Mesenchymal stem cell (in vitro differentiated cells and primary cell): Measurements from ENCODE around the gene ACOT9.
"Not testable (repeated sequence)": the region's sequence is repeated elsewhere in the genome, so short reads cannot be mapped to it uniquely, and the experiment has no call there.

Experiments used
- DNase-seq: peaks from one replicate; pipeline ENCODE4 v3.0.0-alpha.2; 2013
- H2AFZ ChIP-seq: one replicate; pipeline ENCODE4 v1.6.1; 2013; ENCODE audit warnings: low read depth, mild to moderate bottlenecking, control low read depth, inconsistent platforms, low read length, moderate library complexity
- H2AK5ac ChIP-seq: 2 replicates; pipeline ENCODE4 v1.6.1; 2013; ENCODE audit warnings: low read length, moderate library complexity, mild to moderate bottlenecking, inconsistent platforms; ENCODE audit not compliant: severe bottlenecking
- H2BK120ac ChIP-seq: one replicate; pipeline ENCODE4 v1.6.1; 2013; ENCODE audit warnings: low read depth, mild to moderate bottlenecking, inconsistent platforms, low read length, moderate library complexity
- H2BK12ac ChIP-seq, 2 experiments: one replicate each; pipeline ENCODE4 v1.6.1; 2013; ENCODE audit warnings: inconsistent platforms in 2 of 2, low read length in 2 of 2, mild to moderate bottlenecking in 2 of 2, moderate library complexity in 2 of 2, control low read depth in 1 of 2
- H2BK15ac ChIP-seq: one replicate; pipeline ENCODE4 v1.6.1; 2013; ENCODE audit warnings: mild to moderate bottlenecking, low read depth, inconsistent platforms; ENCODE audit not compliant: poor library complexity, severe bottlenecking
- H2BK5ac ChIP-seq: 2 replicates; pipeline ENCODE4 v1.6.1; 2013; ENCODE audit warnings: low read depth, mild to moderate bottlenecking, low read length, control low read depth, inconsistent platforms; ENCODE audit not compliant: poor library complexity, severe bottlenecking
- H3K14ac ChIP-seq, 2 experiments: one replicate each; pipeline ENCODE4 v1.6.1; 2013; ENCODE audit warnings: inconsistent platforms in 2 of 2, low read length in 2 of 2, control low read depth in 1 of 2, mild to moderate bottlenecking in 1 of 2, moderate library complexity in 1 of 2
- H3K18ac ChIP-seq, 2 experiments: one replicate each; pipeline ENCODE4 v1.6.1; 2013; ENCODE audit warnings: inconsistent platforms in 2 of 2, low read length in 2 of 2, control low read depth in 1 of 2, low read depth in 1 of 2, mild to moderate bottlenecking in 1 of 2
- H3K23ac ChIP-seq, 2 experiments: one replicate each; pipeline ENCODE4 v1.6.1; 2013; ENCODE audit warnings: inconsistent platforms in 2 of 2, low read length in 2 of 2, mild to moderate bottlenecking in 2 of 2, moderate library complexity in 2 of 2, control low read depth in 1 of 2
- H3K27ac ChIP-seq: 2 replicates; pipeline ENCODE4 v1.5.1; 2013; ENCODE audit warnings: mild to moderate bottlenecking, moderate library complexity, low read length, control low read depth, inconsistent platforms; ENCODE audit not compliant: poor library complexity, severe bottlenecking
- H3K27me3 ChIP-seq, 2 experiments: 2 replicates each; pipeline versions ENCODE4 v1.6.1 to v1.7.0; 2013; ENCODE audit warnings: low read length in 2 of 2, mild to moderate bottlenecking in 2 of 2, moderate library complexity in 2 of 2, control low read depth in 1 of 2, inconsistent platforms in 1 of 2; ENCODE audit not compliant: control insufficient read depth in 1 of 2, insufficient read depth in 1 of 2
- H3K36me3 ChIP-seq, 2 experiments: 2 replicates each; pipeline versions ENCODE4 v1.6.1 to v1.7.0; 2013; ENCODE audit warnings: low read length in 2 of 2, control low read depth in 1 of 2, inconsistent platforms in 1 of 2, low read depth in 1 of 2, mild to moderate bottlenecking in 1 of 2; ENCODE audit not compliant: insufficient read depth in 2 of 2, control insufficient read depth in 1 of 2
- H3K4ac ChIP-seq, 2 experiments: one replicate each; pipeline ENCODE4 v1.6.1; 2013; ENCODE audit warnings: inconsistent platforms in 2 of 2, low read length in 2 of 2, mild to moderate bottlenecking in 2 of 2, moderate library complexity in 2 of 2, control low read depth in 1 of 2, low read depth in 1 of 2
- H3K4me1 ChIP-seq: 2 replicates; pipeline ENCODE4 v1.6.1; 2013; ENCODE audit warnings: low read depth, low read length, control low read depth; ENCODE audit not compliant: control insufficient read depth, insufficient read depth
- H3K4me2 ChIP-seq: 2 replicates; pipeline ENCODE4 v1.6.1; 2013; ENCODE audit warnings: low read length, mild to moderate bottlenecking, inconsistent platforms; ENCODE audit not compliant: poor library complexity, severe bottlenecking
- H3K4me3 ChIP-seq, 2 experiments: 2 replicates each; pipeline versions ENCODE4 v1.5.1 to v1.7.0; 2013; ENCODE audit warnings: low read length in 2 of 2, mild to moderate bottlenecking in 2 of 2, control low read depth in 1 of 2, low read depth in 1 of 2; ENCODE audit not compliant: insufficient read depth in 1 of 2
- H3K79me1 ChIP-seq: replicated peaks from 2 replicates; pipeline ENCODE4 v1.6.1; 2013; ENCODE audit warnings: mild to moderate bottlenecking, control low read depth, low read length, inconsistent platforms; ENCODE audit not compliant: poor library complexity, severe bottlenecking
- H3K9ac ChIP-seq: 2 replicates; pipeline ENCODE4 v1.7.0; 2013; ENCODE audit warnings: mild to moderate bottlenecking, low read length, moderate library complexity
- H3K9me3 ChIP-seq: 2 replicates; pipeline ENCODE4 v1.7.0; 2013; ENCODE audit warnings: mild to moderate bottlenecking, low read length; ENCODE audit not compliant: control insufficient read depth
- H4K8ac ChIP-seq: one replicate; pipeline ENCODE4 v1.6.1; 2013; ENCODE audit warnings: inconsistent platforms, mild to moderate bottlenecking, low read length, moderate library complexity
- H4K91ac ChIP-seq: one replicate; pipeline ENCODE4 v1.6.1; 2013; ENCODE audit warnings: mild to moderate bottlenecking, low read length, inconsistent platforms
- WGBS: methylation state at CpG from one replicate; pipeline ENCODE4 v1.1.7; 2013; ENCODE audit warnings: mixed read lengths; 5-methylcytosine and 5-hydroxymethylcytosine counted together

ACOT9 gene

DNA sequence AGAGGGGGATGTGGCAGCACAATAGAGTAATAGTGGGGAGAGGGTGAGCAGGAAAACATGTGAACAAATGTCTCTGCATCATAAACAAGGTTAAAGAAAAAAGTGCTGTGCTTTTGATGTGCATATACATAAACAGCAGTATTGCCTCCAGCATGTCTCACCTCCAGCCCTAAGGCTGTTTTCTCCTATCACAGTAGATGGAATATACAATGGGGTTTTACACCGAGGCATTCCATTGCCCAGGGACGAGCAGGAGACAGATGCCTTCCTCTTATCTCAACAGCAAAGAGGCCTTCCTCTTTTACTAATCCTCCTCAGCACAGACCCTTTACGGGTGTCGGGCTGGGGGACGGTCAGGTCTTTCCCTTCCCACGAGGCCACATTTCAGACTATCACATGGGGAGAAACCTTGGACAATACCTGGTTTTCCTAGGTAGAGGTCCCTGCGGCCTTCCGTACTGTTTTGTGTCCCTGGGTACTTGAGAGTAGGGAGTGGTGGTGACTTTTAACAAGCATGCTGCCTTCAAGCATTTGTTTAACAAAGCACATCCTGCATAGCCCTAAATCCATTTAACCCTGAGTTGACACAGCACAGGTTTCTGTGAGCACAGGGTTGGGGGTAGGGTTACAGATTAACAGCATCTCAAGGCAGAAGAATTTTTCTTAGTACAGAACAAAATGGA is 82.9 kb downstream of the ACOT9 start:
- not testable (repeated sequence) for H4K91ac ChIP-seq, H2AK5ac ChIP-seq, H2BK12ac ChIP-seq, H3K9me3 ChIP-seq, H3K4ac ChIP-seq, DNase-seq, H3K79me1 ChIP-seq, H3K18ac ChIP-seq, H4K8ac ChIP-seq, H2BK5ac ChIP-seq, H3K23ac ChIP-seq, H3K14ac ChIP-seq, H2AFZ ChIP-seq, H2BK120ac ChIP-seq, H3K4me2 ChIP-seq, H3K9ac ChIP-seq, H3K4me3 ChIP-seq, H3K36me3 ChIP-seq, H3K27ac ChIP-seq, H2BK15ac ChIP-seq, H3K4me1 ChIP-seq, H3K27me3 ChIP-seq
- WGBS, result 40% methylated on average over 2 of the region's 8 CpGs

- H3K18ac ChIP-seq, result no peak overlapping the region
- H3K14ac ChIP-seq, result no peak overlapping the region
- no peak overlapping the region for H4K91ac ChIP-seq
- H2AFZ ChIP-seq, result no peak overlapping the region
- no peak overlapping the region for H4K8ac ChIP-seq
- H2AK5ac ChIP-seq, result no peak overlapping the region
- no peaks in the 10 kb centered on the region for H3K36me3 ChIP-seq
- no peak overlapping the region for H3K27ac ChIP-seq
- H3K79me1 ChIP-seq, result no peaks in the 10 kb centered on the region
- no peaks in the 10 kb centered on the region for H3K4me1 ChIP-seq
- no peak overlapping the region for H3K23ac ChIP-seq
- H2BK15ac ChIP-seq, result no peak overlapping the region
- no peak overlapping the region for H2BK12ac ChIP-seq
- no peak for DNase-seq
- no peak overlapping the region for H3K9ac ChIP-seq
- no peak overlapping the region for H3K4ac ChIP-seq
- H3K4me3 ChIP-seq, result no peak overlapping the region
- H2BK120ac ChIP-seq, result no peak overlapping the region
- no peaks in the 10 kb centered on the region for H3K9me3 ChIP-seq
- H2BK5ac ChIP-seq, result no peak overlapping the region
- WGBS, result 97% methylated on average over 3 of the region's 4 CpGs
- H3K4me2 ChIP-seq, result no peak overlapping the region
- H3K27me3 ChIP-seq, result peaks cover 0 to 5% of the 10 kb centered on the region in 2 experiments
Measured at GRCh38 chrX:23659339-23659738, 83.7 kb downstream of the ACOT9 start.

DNA sequence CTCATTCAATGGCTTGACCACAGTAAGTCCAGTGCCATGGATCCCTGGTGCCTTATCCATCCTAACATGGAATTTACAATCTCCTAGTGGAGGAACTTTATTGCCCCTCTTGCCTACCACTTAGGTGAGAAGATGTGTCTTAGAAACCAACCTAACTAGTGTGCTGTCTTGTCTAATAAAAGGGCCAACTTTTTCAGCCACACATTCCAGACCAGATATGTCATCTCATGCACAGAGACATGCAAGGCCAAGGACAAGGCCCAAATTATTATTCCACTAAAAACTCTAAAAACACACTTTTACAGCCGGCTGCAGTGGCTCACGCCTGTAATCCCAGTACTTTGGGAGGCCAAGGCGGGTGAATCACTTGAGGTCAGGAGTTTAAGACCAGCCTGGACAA is 86.4 kb downstream of the ACOT9 start:
- Histone ChIP-seq H3K9me3 (no peaks in the 10 kb centered on the region), H3K27ac (no peak overlapping the region), H4K8ac (no peak overlapping the region), H2BK5ac (no peak overlapping the region), H4K91ac (no peak overlapping the region), H2AK5ac (no peak overlapping the region), H3K4me2 (no peak overlapping the region), H3K23ac (no peak overlapping the region), H3K79me1 (no peaks in the 10 kb centered on the region), H3K4ac (no peak overlapping the region), H2AFZ (no peak overlapping the region), H2BK12ac (no peak overlapping the region), H3K9ac (no peak overlapping the region), H3K18ac (no peak overlapping the region), H2BK120ac (no peak overlapping the region), H3K14ac (no peak overlapping the region), H3K36me3 (no peaks in the 10 kb centered on the region), H3K4me3 (no peak overlapping the region), H3K27me3 (peaks cover 0 to 10% of the 10 kb centered on the region in 2 experiments), H2BK15ac (no peak overlapping the region), H3K4me1 (no peaks in the 10 kb centered on the region)
- no CpG with 5 or more reads among the region's 3 CpGs for WGBS
- no peak for DNase-seq

DNA sequence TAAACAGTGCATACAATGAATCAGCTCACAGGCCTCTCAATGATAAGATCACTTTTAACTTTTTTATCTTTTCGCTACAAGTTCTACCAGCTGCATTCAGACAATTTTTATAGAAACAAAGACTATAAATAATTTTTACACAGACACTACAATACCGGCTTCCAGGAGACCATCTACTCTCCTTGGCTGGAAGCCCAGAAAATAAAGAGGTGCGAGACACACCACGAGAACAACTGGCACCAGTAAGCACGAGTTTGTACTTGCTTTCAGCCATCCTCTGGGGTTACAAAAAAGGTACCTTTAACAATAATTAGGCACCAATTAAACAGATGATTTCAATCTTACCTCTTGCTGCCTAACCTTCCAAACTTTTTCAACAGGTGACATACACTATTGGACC is 87.0 kb downstream of the ACOT9 start:
- H3K14ac ChIP-seq, result no peak overlapping the region
- H4K8ac ChIP-seq, result no peak overlapping the region
- H2BK120ac ChIP-seq, result no peak overlapping the region
- peaks cover 0 to 10% of the 10 kb centered on the region in 2 experiments for H3K27me3 ChIP-seq
- H3K4ac ChIP-seq, result no peak overlapping the region
- no peaks in the 10 kb centered on the region for H3K36me3 ChIP-seq
- H3K9me3 ChIP-seq, result no peaks in the 10 kb centered on the region
- no peak overlapping the region for H2BK15ac ChIP-seq
- no peaks in the 10 kb centered on the region for H3K79me1 ChIP-seq
- no peak overlapping the region for H3K18ac ChIP-seq
- H2BK12ac ChIP-seq, result no peak overlapping the region
- no peak overlapping the region for H3K4me3 ChIP-seq
- no peak overlapping the region for H2AFZ ChIP-seq
- H3K9ac ChIP-seq, result no peak overlapping the region
- 86% methylated on average over 5 of the region's 5 CpGs for WGBS
- no peak overlapping the region for H3K4me2 ChIP-seq
- H3K23ac ChIP-seq, result no peak overlapping the region
- H4K91ac ChIP-seq, result no peak overlapping the region
- H3K4me1 ChIP-seq, result no peaks in the 10 kb centered on the region
- no peak for DNase-seq
- H2AK5ac ChIP-seq, result no peak overlapping the region
- no peak overlapping the region for H2BK5ac ChIP-seq
- no peak overlapping the region for H3K27ac ChIP-seq
